Measurements from ENCODE around the gene ERRFI1. TPM values are rescaled to one million over a fixed set of nuclear protein-coding genes. Genes with fewer than 3 reads are reported as not detected.

Gene ERRFI1
- total and polyA plus RNA-seq, 2 of the 8 experiments (the other 6 are each of a cell fraction or from before 2014, with no cell fraction given): 23.4 to 46.1 TPM

- TF ChIP-seq PHF8 (conservative IDR thresholded peaks at IDR 0.05; ENCODE audit: low read depth, low read length) (no peak), CHD1 (IDR thresholded peaks at IDR 0.05; ENCODE audit: low read depth, low read length) (no peak), ASH2L (IDR thresholded peaks at IDR 0.05; ENCODE audit: low read length) (no peak)
Measured at GRCh38 chr1:8020032-8020431, 6.1 kb downstream of the ERRFI1 start (continued).

Data from H1 (cell line).